GM23338 (cell line): Measurements from ENCODE around the gene ARMH4. TPM values are rescaled to one million over a fixed set of nuclear protein-coding genes. Genes with fewer than 3 reads are reported as not detected.

Experiments
- ATAC-seq: fragments of 200-7000 bp; cut with Tn5 transposase; 3 replicates; pipeline ENCODE4 v1.9.1; 2020
- DNase-seq: peaks from one replicate; pipeline ENCODE4 v3.0.0-alpha.2; 2015; ENCODE audit warnings: low spot score
- H2AFZ ChIP-seq: fragments of 200-600 bp; sonication (generic); 2 replicates; pipeline ENCODE4 v1.8.0; 2016; ENCODE audit warnings: antibody characterized with exemption, mild to moderate bottlenecking, moderate library complexity
- H3F3A ChIP-seq: fragments of 200-600 bp; sonication (generic); replicated peaks from 2 replicates; pipeline ENCODE4 v1.8.0; 2017; ENCODE audit warnings: antibody characterized with exemption, mixed run types, low read depth
- H3K27ac ChIP-seq: fragments of 200-600 bp; sonication (generic); 2 replicates; pipeline ENCODE4 v1.6.1; 2016; ENCODE audit warnings: low read depth
- H3K27me3 ChIP-seq: fragments of 200-600 bp; sonication (generic); 2 replicates; pipeline ENCODE4 v1.8.0; 2016; ENCODE audit warnings: mild to moderate bottlenecking, mixed run types, moderate library complexity; ENCODE audit not compliant: insufficient read depth
- H3K36me3 ChIP-seq: fragments of 200-600 bp; sonication (generic); 2 replicates; pipeline ENCODE4 v1.8.0; 2016; ENCODE audit warnings: mild to moderate bottlenecking; ENCODE audit not compliant: insufficient read depth
- H3K4me1 ChIP-seq: fragments of 200-600 bp; sonication (generic); 2 replicates; pipeline ENCODE4 v1.8.0; 2016; ENCODE audit warnings: mild to moderate bottlenecking, moderate library complexity; ENCODE audit not compliant: insufficient read depth
- H3K4me2 ChIP-seq: fragments of 200-600 bp; sonication (generic); 2 replicates; pipeline ENCODE4 v1.7.1; 2017; ENCODE audit warnings: mixed run types
- H3K4me3 ChIP-seq: fragments of 200-600 bp; sonication (generic); 2 replicates; pipeline ENCODE4 v1.6.1; 2016; ENCODE audit warnings: mixed run types
- H3K79me2 ChIP-seq: fragments of 200-600 bp; sonication (generic); replicated peaks from 2 replicates; pipeline ENCODE4 v1.8.0; 2017; ENCODE audit warnings: mild to moderate bottlenecking; ENCODE audit not compliant: insufficient read depth
- H3K9me2 ChIP-seq: fragments of 200-600 bp; sonication (generic); 2 replicates; pipeline ENCODE4 v1.8.0; 2017; ENCODE audit not compliant: insufficient read depth
- H4K20me1 ChIP-seq: fragments of 200-600 bp; sonication (generic); replicated peaks from 2 replicates; pipeline ENCODE4 v1.8.0; 2017; ENCODE audit warnings: mild to moderate bottlenecking; ENCODE audit not compliant: insufficient read depth
- H3K27ac Mint-ChIP-seq: 2 replicates; pipeline ENCODE4 v1.8.0; 2020; ENCODE audit warnings: inconsistent platforms, mild to moderate bottlenecking, moderate library complexity, mixed read lengths
- H3K27me3 Mint-ChIP-seq: 3 replicates; pipeline ENCODE4 v1.8.0; 2022; ENCODE audit warnings: low read depth, mild to moderate bottlenecking, moderate library complexity, mixed read lengths, inconsistent platforms; ENCODE audit not compliant: insufficient read depth, poor library complexity
- H3K36me3 Mint-ChIP-seq: 3 replicates; pipeline ENCODE4 v1.8.0; 2021; ENCODE audit warnings: low read depth, mild to moderate bottlenecking, inconsistent platforms, moderate library complexity, mixed read lengths
- H3K4me1 Mint-ChIP-seq: 3 replicates; pipeline ENCODE4 v1.8.0; 2020; ENCODE audit warnings: mild to moderate bottlenecking, inconsistent platforms, mixed read lengths
- H3K4me3 Mint-ChIP-seq: 3 replicates; pipeline ENCODE4 v1.8.0; 2021; ENCODE audit warnings: moderate library complexity, mild to moderate bottlenecking, inconsistent platforms, mixed read lengths
- H3K9me3 Mint-ChIP-seq: 3 replicates; pipeline ENCODE4 v1.8.0; 2020; ENCODE audit warnings: moderate library complexity, mild to moderate bottlenecking, inconsistent platforms, mixed read lengths
- CREB1 ChIP-seq: fragments of 250-450 bp; sonication (Bioruptor Pico); IDR thresholded peaks from 2 replicates; pipeline ENCODE4 v1.5.0; 2020; ENCODE audit warnings: low read depth, mild to moderate bottlenecking, moderate library complexity
- CTCF ChIP-seq, 2 experiments: fragments of 200-600 bp in 1 of 2; sonication (generic) in 1 of 2; conservative IDR thresholded peaks; 2 replicates each; pipeline versions ENCODE4 v1.5.1 to v1.6.1; 2016 to 2017; ENCODE audit warnings: antibody characterized with exemption in 2 of 2, low read depth in 2 of 2, mild to moderate bottlenecking in 2 of 2, moderate library complexity in 1 of 2
- ETS1 ChIP-seq: IDR thresholded peaks from 2 replicates; pipeline ENCODE4 v1.6.1; 2016; ENCODE audit warnings: antibody characterized with exemption
- JUNB ChIP-seq: IDR thresholded peaks from one replicate; pipeline ENCODE4 v1.6.1; 2016; ENCODE audit warnings: antibody characterized with exemption; ENCODE audit not compliant: unreplicated experiment
- POLR2AphosphoS5 ChIP-seq: IDR thresholded peaks from 2 replicates; pipeline ENCODE4 v1.6.1; 2016; ENCODE audit warnings: antibody characterized with exemption, low read depth
- STAT1 ChIP-seq: IDR thresholded peaks from one replicate; pipeline ENCODE4 v1.6.1; 2016; ENCODE audit warnings: antibody characterized with exemption; ENCODE audit not compliant: unreplicated experiment
- ZNF114 ChIP-seq: fragments of 250-450 bp; sonication (Bioruptor Pico); IDR thresholded peaks from 2 replicates; pipeline ENCODE4 v1.5.0; 2020; ENCODE audit warnings: mild to moderate bottlenecking, moderate library complexity
- ZNF462 ChIP-seq: fragments of 250-450 bp; sonication (Bioruptor Pico); IDR thresholded peaks from 2 replicates; pipeline ENCODE4 v1.5.0; 2020; ENCODE audit warnings: mild to moderate bottlenecking, moderate library complexity
- polyA plus RNA-seq: library from polyadenylated mRNA; unstranded; fragments of >200 nt; fragmentation: Nextera tagmentation; extraction: Ambion mirVana; gene quantifications from 2 replicates; pipeline ENCODE4 v1.2.1, GENCODE V29; 2016
- total RNA-seq: library from RNA; depleted of rRNA; stranded (reverse); fragments of >200 nt; shearing (Covaris generic); gene quantifications from 2 replicates; pipeline ENCODE4 v1.2.3, GENCODE V29; 2014

Gene ARMH4
- total and polyA plus RNA-seq, 2 experiments from 2014 or later = 15.5 to 20.2 TPM

GRCh38 chr14:58048219-58048618 lies 103.8 kb downstream of the ARMH4 start:
- Histone ChIP-seq H3K9me2 (0 out of 2 replicates have a peak, but pooled peaks cover 5% of the 10 kb centered on the region), H3K4me3 (no peak overlapping the region), H3K4me2 (no peak overlapping the region), H2AFZ (no peak overlapping the region), H3F3A (no peaks in the 10 kb centered on the region), H3K79me2 (no peaks in the 10 kb centered on the region), H3K27ac (no peak overlapping the region), H3K27me3 (no peaks in the 10 kb centered on the region), H3K36me3 (no peaks in the 10 kb centered on the region), H4K20me1 (no peaks in the 10 kb centered on the region), H3K4me1 (peaks cover 4% of the 10 kb centered on the region; the same call in 1 of the 2 replicates)
- no peak for DNase-seq
- Mint-ChIP-seq H3K27me3 (no peaks in the 10 kb centered on the region), H3K27ac (no peak overlapping the region), H3K9me3 (no peaks in the 10 kb centered on the region; the same call in 2 of the 3 replicates), H3K4me1 (peaks cover 2% of the 10 kb centered on the region; the same call in 1 of the 3 replicates), H3K4me3 (no peak overlapping the region), H3K36me3 (no peaks in the 10 kb centered on the region)
- no peak for TF ChIP-seq STAT1
- no peak for TF ChIP-seq ZNF114 (CRISPR knock-in tag)
- no peak for TF ChIP-seq ZNF462 (CRISPR knock-in tag)
- no peak for TF ChIP-seq ETS1
- no peak for ATAC-seq

- H3K27ac ChIP-seq = no peak overlapping the region
- 0 out of 2 replicates have a peak, but pooled peaks cover 3% of the 10 kb centered on the region for H3K9me2 ChIP-seq
- H3K4me3 ChIP-seq = no peak overlapping the region
- H3K4me2 ChIP-seq = no peak overlapping the region
- no peaks in the 10 kb centered on the region for H3K36me3 ChIP-seq
- Mint-ChIP-seq H3K36me3 (no peaks in the 10 kb centered on the region), H3K27ac (no peak overlapping the region), H3K4me1 (peaks cover 4% of the 10 kb centered on the region; the same call in 1 of the 3 replicates), H3K27me3 (no peaks in the 10 kb centered on the region), H3K9me3 (no peaks in the 10 kb centered on the region), H3K4me3 (no peak overlapping the region)
- H3K79me2 ChIP-seq = no peaks in the 10 kb centered on the region
- DNase-seq = no peak
- H2AFZ ChIP-seq = no peak overlapping the region
- no peaks in the 10 kb centered on the region; the same call in 1 of the 2 replicates for H3K4me1 ChIP-seq
- no peak for ATAC-seq
- H3F3A ChIP-seq = no peaks in the 10 kb centered on the region
- no peaks in the 10 kb centered on the region for H4K20me1 ChIP-seq
- H3K27me3 ChIP-seq = no peaks in the 10 kb centered on the region
- TF ChIP-seq CTCF (conservative IDR thresholded peaks at IDR 0.05; ENCODE audit: low read depth in 2 of 2) (no peak), CREB1 (CRISPR knock-in tag) (no peak), POLR2AphosphoS5 (no peak), ETS1 (no peak), JUNB (no peak), STAT1 (no peak)
Observed at GRCh38 chr14:58027904-58028303, 124.1 kb downstream of the ARMH4 start.
